HG03108 (cell line): ENCODE data around the gene UGT1A3.

Source experiments
- ATAC-seq: cut with Tn5 transposase; IDR thresholded peaks from one replicate; pipeline ENCODE4 v1.9.1; 2021; ENCODE audit warnings: moderate library complexity; ENCODE audit not compliant: unreplicated experiment

UGT1A3 gene

DNA sequence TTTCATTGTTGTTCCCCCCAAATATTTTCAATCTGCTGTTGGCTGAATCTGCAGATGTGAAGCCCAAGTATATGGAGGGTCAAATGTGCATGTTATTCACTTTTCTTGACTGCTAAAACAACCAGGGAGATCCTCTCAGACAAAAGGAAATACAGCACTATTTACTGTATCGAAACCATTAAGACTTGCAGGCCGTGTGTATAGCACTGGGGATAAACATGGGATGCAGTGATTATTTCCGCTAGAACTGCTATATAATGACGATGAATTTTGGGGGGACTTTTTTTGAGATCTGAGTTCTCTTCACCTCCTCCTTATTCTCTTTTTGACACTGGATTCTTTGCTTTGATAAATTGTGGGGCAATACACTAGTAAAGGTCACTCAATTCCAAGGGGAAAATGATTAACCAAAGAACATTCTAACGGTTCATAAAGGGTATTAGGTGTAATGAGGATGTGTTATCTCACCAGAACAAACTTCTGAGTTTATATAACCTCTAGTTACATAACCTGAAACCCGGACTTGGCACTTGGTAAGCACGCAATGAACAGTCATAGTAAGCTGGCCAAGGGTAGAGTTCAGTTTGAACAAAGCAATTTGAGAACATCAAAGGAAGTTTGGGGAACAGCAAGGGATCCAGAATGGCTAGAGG is 27.7 kb downstream of the UGT1A3 start:
- no peak for ATAC-seq

DNA sequence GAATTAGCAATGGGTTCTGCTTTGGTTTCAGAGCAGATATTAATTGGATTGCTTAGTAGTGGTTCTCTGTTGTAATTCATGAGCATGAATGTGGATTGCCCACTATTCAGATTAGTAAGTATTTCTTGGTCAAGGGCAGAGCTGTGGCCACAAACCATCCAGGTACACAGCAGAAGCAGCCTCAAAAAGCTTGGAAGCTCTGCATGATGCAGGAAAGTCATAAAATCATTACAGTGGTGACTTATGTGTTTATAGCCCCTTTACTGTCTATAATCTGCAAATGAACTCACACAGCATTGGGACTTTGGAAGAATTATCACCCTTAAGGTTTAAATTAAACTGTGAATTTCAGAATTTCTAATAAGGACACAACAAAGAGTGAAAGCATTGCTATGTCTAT is 29.3 kb downstream of the UGT1A3 start:
- ATAC-seq = no peak

DNA sequence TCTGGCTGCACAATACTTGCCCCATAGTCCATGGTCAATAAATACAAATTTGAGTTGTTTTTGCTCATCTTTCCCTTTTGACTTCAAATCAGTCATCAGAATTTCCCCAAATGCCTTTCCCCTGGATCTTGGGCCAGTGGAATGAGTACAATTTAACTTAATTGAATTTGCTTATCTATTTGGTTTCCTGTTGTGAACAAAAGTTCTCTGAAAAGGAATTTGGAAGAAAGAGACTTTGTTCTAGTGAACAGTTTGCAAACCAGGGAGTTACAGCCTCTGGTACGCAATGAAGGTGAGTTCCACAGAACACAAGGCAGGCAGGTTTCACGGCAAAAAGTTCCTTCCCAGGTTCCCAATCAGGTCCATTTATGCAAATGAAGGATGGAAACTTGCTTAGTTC is 30.0 kb downstream of the UGT1A3 start:
- ATAC-seq = no peak

DNA sequence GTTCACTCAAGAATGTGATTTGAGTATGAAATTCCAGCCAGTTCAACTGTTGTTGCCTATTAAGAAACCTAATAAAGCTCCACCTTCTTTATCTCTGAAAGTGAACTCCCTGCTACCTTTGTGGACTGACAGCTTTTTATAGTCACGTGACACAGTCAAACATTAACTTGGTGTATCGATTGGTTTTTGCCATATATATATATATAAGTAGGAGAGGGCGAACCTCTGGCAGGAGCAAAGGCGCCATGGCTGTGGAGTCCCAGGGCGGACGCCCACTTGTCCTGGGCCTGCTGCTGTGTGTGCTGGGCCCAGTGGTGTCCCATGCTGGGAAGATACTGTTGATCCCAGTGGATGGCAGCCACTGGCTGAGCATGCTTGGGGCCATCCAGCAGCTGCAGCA is 31.2 kb downstream of the UGT1A3 start, which contains the start of gene UGT1A1:
UGT1A1 (plus strand) TSS at position 228 of the 400 bp plus-strand sequence; CDS start at position 246, 18 bp downstream.
- ATAC-seq = no peak

DNA sequence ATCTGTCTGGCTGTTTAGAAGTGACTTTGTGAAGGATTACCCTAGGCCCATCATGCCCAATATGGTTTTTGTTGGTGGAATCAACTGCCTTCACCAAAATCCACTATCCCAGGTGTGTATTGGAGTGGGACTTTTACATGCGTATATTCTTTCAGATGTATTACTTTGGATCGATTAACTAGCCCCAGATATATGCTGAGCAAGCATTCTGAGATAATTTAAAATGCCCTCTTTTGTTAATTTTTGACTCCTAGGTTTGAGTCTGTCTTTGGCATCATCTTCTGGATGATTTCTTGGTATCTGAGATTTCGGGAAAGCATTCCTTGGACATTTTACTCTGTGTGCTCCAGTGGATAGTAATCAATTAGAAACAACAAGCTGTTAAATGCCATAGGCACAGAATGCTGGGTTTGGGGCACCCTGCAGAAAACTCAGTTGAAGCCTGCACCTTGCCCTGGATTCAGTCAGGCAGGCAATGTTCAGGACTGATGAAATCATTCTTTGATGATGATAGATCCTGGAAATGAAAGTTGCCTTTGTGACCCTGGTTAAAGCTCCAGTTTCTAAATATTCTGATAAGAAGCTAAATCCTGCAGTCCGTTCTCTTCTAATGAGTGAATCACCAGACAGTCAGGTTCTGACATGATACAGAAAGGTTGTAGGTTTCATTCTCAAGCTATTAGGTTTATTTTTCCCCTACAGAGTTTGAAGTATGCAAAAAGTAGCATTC is 32.4 kb downstream of the UGT1A3 start:
- ATAC-seq = no peak

DNA sequence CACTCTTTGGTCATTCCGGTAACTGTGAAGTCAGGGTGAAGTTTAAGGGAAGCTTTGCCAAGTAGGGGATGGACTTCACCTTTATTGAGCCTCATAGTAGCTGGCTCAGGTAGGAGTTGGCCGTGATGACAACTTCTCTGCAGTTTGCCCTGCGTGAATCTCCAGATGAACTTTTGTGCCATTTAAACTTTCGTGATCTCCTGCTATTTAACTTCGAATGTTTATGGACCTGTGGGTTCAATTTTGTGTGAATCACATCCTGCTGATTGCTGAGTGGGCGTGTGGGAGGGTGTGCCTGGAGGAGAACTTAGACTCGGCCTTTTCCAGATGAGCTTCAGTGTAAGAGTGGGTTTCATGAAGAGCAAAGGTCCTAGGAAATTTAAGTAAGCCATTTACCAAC is 35.4 kb downstream of the UGT1A3 start:
- ATAC-seq = no peak

DNA sequence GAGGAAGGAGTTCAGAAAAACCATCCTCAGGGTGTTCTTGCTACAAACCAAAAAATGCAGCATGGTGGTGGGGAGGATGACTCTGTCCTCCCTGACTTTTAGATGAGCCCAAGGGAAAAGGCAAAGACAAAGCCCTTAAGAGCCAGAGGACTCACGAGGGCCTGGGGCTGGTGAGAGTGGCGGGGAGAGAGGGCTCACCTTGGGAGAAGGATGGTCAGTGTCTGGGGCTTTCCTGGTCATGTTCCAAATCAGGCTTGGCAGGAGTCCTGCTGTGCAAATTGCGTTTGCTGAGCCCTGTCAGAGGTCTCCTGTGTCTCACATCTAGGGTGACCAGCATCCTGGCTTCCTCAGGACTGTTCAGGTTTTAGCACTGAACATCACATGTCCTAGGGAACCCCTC is 35.9 kb downstream of the UGT1A3 start:
- ATAC-seq = no peak

DNA sequence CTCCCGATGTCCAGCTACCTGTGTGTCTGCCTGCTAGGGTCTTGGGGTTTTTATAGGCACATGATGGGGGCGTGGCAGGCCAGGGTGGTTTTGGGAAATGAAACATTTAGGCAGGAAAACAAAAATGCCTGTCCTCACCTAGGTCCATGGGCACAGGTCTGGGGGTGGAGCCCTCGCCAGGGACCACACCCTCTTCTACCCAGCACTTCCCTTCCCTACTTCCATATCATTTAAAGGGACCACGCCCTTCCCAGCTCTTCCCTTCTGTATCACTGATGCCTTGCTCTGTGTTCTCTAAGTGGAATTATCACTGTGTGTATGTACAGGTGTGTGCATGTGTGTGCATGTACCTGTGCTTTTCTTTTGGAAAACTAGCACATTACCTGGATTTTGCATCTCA is 37.6 kb downstream of the UGT1A3 start:
- no peak for ATAC-seq

DNA sequence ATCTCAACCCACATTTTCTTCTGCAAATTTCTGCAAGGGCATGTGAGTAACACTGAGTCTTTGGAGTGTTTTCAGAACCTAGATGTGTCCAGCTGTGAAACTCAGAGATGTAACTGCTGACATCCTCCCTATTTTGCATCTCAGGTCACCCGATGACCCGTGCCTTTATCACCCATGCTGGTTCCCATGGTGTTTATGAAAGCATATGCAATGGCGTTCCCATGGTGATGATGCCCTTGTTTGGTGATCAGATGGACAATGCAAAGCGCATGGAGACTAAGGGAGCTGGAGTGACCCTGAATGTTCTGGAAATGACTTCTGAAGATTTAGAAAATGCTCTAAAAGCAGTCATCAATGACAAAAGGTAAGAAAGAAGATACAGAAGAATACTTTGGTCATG is 39.2 kb downstream of the UGT1A3 start:
- no peak for ATAC-seq

DNA sequence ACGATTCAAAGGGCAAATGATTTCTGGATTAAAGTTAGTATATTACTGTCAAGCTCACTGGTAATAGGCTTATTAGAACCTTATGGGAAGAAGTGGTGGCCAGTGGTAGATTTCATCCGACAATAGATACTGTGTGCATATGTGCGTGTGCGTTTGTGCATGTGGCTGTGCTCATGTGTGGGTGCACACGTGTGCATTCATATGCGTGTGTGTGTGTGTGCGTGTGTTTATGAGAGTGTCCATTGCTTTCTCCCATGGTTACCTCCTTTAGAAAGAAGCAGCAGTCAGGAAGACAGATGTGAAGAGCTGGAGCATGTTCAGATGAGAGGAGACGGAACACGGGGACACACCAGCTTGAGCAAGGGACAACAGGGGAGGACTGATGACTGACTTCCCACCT is 40.4 kb downstream of the UGT1A3 start:
- no peak for ATAC-seq

DNA sequence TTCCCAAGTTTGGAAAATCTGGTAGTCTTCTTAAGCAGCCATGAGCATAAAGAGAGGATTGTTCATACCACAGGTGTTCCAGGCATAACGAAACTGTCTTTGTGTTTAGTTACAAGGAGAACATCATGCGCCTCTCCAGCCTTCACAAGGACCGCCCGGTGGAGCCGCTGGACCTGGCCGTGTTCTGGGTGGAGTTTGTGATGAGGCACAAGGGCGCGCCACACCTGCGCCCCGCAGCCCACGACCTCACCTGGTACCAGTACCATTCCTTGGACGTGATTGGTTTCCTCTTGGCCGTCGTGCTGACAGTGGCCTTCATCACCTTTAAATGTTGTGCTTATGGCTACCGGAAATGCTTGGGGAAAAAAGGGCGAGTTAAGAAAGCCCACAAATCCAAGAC is 43.3 kb downstream of the UGT1A3 start:
- no peak for ATAC-seq

DNA sequence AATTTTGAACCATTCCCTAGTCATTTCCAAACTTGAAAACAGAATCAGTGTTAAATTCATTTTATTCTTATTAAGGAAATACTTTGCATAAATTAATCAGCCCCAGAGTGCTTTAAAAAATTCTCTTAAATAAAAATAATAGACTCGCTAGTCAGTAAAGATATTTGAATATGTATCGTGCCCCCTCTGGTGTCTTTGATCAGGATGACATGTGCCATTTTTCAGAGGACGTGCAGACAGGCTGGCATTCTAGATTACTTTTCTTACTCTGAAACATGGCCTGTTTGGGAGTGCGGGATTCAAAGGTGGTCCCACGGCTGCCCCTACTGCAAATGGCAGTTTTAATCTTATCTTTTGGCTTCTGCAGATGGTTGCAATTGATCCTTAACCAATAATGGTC is 43.7 kb downstream of the UGT1A3 start:
- ATAC-seq = no peak

DNA sequence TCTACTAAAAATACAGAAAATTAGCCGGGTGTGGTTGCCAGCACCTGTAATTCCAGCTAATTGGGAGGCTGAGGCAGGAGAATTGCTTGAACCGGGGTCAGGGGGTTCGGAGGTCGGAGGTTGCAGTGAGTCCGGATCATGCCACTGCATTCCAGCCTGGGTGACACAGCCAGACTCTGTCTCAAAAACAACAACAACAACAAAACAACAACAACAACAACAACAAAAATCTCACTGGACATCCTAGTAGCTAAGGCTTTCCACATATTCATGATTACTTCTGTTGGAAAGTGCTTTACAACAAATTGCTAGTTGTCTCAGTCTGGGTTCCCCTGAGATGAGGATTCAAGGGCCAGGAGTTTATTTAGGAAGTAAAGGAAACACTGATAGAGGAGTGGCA is 45.0 kb downstream of the UGT1A3 start:
- no peak for ATAC-seq

DNA sequence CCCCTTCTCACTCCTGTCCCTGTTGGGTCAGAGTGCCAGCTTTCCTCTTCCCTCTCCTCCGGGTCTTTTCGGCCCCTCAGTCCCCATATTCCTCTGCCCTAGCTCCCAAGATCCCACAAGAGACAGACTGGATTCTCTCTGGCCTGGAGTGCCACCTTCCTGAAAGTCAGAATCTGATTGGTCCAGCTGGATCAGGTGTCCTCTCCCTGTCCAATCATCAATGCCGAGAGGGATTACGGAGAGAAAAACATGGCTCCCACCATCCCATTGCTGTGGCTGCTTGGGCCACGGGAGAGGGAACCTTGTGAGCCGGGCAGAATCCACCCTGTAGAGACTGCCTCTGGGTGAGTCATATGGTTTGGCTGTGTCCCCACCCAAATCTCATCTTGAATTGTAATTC is 46.6 kb downstream of the UGT1A3 start:
- no peak for ATAC-seq

DNA sequence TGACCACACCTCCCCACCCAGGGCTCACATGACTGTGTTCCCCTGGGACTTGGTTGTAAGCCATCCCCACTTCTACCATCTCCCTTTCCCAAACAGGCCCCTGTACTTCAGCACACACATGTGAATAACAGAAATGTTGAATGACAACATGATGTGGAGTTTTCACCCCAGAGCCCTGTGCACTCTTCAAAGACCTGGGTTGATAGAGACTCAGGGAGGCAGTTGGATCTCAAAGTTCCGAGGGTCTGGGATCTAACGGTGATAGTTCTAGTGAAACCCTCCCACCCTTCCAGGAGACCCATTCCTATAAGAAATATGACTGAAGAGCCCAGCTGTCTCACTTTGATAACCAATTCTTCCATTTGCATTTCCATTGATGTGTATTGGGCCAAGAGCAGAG is 49.2 kb downstream of the UGT1A3 start, which contains the start of gene MROH2A:
MROH2A (plus strand) TSS at position 301 of the 400 bp plus-strand sequence. CDS start 1,029 bp downstream, outside the sequence.
- ATAC-seq = no peak

DNA sequence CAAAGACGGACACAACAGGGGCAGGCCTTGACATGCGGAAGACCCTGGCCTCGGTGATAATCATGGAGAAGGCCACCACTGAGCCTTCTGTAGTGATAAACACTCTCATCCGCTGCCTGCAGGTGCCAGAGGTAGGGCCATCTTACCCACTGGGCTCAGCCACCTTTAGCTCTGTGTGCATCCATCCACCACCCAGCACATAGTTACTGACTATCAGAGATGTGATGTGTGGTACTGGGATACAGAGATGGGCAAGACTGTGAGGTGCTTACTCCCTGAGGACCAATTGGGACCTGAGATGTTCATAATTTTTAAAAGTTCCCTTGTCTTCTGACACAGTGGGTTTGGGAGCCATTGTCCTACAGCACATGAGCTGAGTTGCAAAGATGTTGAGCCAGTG is 50.9 kb downstream of the UGT1A3 start:
- no peak for ATAC-seq

DNA sequence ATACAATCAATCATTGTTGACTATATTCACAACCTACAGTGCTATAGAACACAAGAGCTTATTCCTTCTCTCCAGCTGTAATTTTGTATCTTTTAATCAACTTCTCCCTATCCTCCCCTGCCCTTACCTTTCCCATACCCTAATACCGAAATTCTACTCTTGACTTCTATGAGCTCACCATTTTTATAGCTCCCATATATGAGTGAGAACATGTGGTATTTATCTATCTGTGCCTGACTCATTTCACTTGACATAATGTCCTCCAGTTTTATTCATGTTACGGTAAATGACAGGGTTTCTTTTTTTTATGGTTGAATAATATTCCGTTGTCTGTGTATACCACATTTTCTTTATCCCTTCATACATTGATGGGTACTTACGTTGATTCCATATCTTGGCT is 51.9 kb downstream of the UGT1A3 start:
- no peak for ATAC-seq

DNA sequence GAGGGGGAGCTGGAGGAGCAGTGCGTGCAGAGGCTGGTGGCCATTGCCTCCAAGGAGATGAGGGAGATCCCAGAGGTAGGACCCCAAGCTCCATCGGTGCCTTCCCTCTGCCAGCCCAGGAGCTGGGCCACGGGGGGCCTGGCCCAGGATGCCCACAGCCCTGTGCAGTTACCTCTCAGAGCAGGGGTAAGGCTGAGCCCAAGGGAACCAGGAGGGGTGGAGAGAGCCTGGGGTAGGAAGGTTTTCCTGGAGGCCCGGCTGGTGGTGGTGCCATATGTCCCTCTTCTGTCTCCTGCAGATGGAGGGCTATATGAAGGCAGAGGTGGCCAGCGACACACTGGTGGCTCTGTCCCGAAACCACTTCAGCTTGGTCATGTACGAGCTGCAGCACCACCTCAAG is 60.7 kb downstream of the UGT1A3 start:
- ATAC-seq = no peak

DNA sequence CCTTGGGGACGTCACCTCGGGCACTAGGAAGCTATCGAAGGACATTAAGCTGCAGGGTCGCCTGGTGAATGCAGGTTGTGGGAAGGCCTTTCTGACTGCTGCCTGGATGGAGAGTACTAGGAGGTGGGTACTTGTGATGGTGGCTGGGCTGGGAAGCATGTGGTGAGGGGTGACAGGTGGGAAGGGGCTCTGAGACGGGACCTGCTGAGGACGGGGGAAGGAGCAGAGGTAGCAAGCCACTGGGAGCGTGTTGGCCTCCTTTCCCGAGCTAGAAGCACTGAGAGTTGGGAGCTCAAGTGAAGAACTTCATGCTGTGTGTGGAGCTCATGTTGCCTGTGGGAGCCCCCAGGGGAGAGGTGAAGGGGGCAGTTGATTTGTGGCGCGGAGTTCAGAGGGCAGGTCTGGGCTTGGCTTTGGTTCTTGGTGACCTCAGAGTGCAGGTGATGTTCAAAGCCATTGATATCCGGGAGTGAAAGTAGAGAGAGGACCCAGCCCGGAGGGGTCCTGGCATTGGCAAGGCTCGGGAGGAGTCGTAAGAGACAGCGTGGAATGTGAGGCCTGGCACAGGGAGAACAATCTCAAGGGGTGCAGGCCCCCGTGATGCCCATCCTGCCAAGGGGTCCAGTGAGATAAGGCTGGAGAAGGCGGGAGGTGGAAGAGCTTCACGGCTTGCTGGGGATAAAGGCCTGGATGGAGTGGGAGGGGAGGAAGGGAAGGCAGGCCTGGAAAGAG is 62.5 kb downstream of the UGT1A3 start:
- no peak for ATAC-seq

DNA sequence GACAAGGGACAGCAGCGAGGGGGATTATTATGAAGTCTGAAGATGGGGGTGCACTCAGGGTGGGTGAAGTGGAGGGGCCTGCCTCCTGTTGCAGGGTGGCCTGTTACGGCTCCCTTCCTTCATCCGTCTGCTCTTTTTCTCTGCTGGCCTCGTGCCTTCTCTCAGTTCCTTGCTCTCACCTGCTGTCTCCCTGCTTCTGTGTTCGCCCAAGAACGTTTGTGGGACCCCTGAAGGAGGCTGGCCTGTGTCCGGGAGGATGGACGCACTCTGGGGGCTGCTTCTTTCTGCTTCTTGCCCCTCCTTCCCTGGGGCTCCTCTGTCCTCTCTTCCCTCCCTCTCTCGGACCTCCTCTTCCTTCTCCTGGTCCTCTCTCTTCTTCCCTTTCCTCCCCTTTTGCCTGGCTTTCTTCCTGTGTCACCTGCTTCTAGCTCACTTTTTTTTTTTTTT is 63.1 kb downstream of the UGT1A3 start:
- no peak for ATAC-seq

DNA sequence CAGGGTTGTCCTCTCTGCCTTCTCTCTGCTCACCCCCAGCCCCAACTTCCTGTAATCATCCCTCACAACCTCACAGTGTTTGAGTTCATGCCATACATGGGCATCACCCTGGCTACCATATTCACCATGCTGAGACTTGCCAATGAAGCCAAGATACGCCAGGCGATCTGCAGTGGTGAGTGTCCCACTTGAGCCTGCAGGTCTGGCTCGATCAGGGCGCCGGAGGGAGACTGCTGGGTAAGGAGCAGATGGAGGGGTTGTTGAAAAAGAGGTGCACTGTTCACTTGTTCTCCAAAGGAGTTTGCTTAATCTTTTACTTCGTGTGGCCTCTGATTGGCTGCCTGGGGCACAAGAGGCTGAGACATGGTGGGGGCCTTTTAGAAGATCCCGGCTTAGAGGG is 63.9 kb downstream of the UGT1A3 start:
- no peak for ATAC-seq
